ENCODE results near the gene UQCC5. TPM values are rescaled to one million over a fixed set of nuclear protein-coding genes. Genes with fewer than 3 reads are reported as not detected.

Gene UQCC5
- polyA plus RNA-seq, 1 of the 3 experiments (the other 2 are of a cell fraction), result 124 TPM

GRCh38 chr3:52563984-52564383, 27.6 kb downstream of the UQCC5 start (continued):
- TF ChIP-seq REST (IDR thresholded peaks at IDR 0.05; ENCODE audit: low read depth, low read length) (no peak), RFX5 (IDR thresholded peaks at IDR 0.05; ENCODE audit: low read length) (no peak), POLR2AphosphoS5 (IDR thresholded peaks at IDR 0.05; ENCODE audit: low read depth, low read length) (no peak), IRF3 (IDR thresholded peaks at IDR 0.05; ENCODE audit: low read depth, low read length) (no peak), MXI1 (IDR thresholded peaks at IDR 0.05; ENCODE audit: low read depth, low read length) (no peak)

GRCh38 chr3:52568069-52568468, 31.7 kb downstream of the UQCC5 start:
- TF ChIP-seq SIN3A (IDR thresholded peaks at IDR 0.05; ENCODE audit: borderline replicate concordance, low read depth, low read length), result no peak
- 0 out of 2 replicates have a peak, but pooled peaks have one; percentile 7 for TF ChIP-seq FOSL2 (IDR thresholded peaks at IDR 0.05; ENCODE audit: borderline replicate concordance, low read depth)
- ChIA-PET POLR2A (no interaction called here), CTCF (interaction anchor here (0.5 to 1.4 kb wide), 2 partner anchors 13 to 229 kb away, joined by 3 read pairs; no protein-coding TSS in a partner anchor)
- WGBS (ENCODE audit: low lambda C conversion rate), result 89% methylated on average over 2 of the region's 2 CpGs
- Histone ChIP-seq H3K36me3 (replicated peaks in 1 of 2; ENCODE audit: control insufficient read depth in 1 of 2, insufficient read depth in 2 of 2, low read length in 1 of 2) (peaks cover 10 to 60% of the 10 kb centered on the region in 2 experiments), H3F3A (replicated peaks; ENCODE audit: insufficient read depth) (peaks cover 4% of the 10 kb centered on the region), H3K9me3 (no peaks in the 10 kb centered on the region), H3K4me1 (ENCODE audit: control insufficient read depth in 1 of 2, insufficient read depth in 2 of 2, low read depth in 1 of 2, low read length in 1 of 2) (no peaks in the 10 kb centered on the region), H4K20me1 (ENCODE audit: insufficient read depth) (no peaks in the 10 kb centered on the region), H2AFZ (ENCODE audit: low read depth) (no peak overlapping the region), H3K79me2 (ENCODE audit: insufficient read depth) (peaks cover 10% of the 10 kb centered on the region; the same call in 1 of the 2 replicates), H3K27ac (ENCODE audit: low read depth in 2 of 2, low read length in 1 of 2) (no peak overlapping the region), H3K4me2 (no peak overlapping the region), H3K27me3 (ENCODE audit: insufficient read depth) (no peaks in the 10 kb centered on the region), H3K9ac (no peak overlapping the region), H3K9me2 (no peaks in the 10 kb centered on the region), H3K4me3 (ENCODE audit: low read depth in 2 of 2, low read length in 1 of 2) (no peak overlapping the region)
- no peak for DNase-seq

- Histone ChIP-seq H3K27me3 (ENCODE audit: insufficient read depth) (no peaks in the 10 kb centered on the region), H3K9me2 (no peaks in the 10 kb centered on the region), H3K9ac (no peak overlapping the region), H3K4me3 (ENCODE audit: low read depth in 2 of 2, low read length in 1 of 2) (no peak overlapping the region), H3K4me1 (ENCODE audit: control insufficient read depth in 1 of 2, insufficient read depth in 2 of 2, low read depth in 1 of 2, low read length in 1 of 2) (no peaks in the 10 kb centered on the region), H3K36me3 (replicated peaks in 1 of 2; ENCODE audit: control insufficient read depth in 1 of 2, insufficient read depth in 2 of 2, low read length in 1 of 2) (peaks cover 6 to 52% of the 10 kb centered on the region in 2 experiments), H3F3A (replicated peaks; ENCODE audit: insufficient read depth) (peaks cover 9% of the 10 kb centered on the region), H3K27ac (ENCODE audit: low read depth in 2 of 2, low read length in 1 of 2) (no peak overlapping the region), H3K4me2 (no peak overlapping the region), H4K20me1 (ENCODE audit: insufficient read depth) (no peaks in the 10 kb centered on the region), H3K9me3 (no peaks in the 10 kb centered on the region), H2AFZ (ENCODE audit: low read depth) (no peak overlapping the region), H3K79me2 (ENCODE audit: insufficient read depth) (peaks cover 10% of the 10 kb centered on the region; the same call in 1 of the 2 replicates)
- ChIA-PET POLR2A (no interaction called here), CTCF (interaction anchor here (1.0 kb wide), 1 partner anchor 25 kb away, joined by 3 read pairs; no protein-coding TSS in a partner anchor)
- no peak for DNase-seq
- 94% methylated on average over 4 of the region's 4 CpGs for WGBS (ENCODE audit: low lambda C conversion rate)
- TF ChIP-seq SMC3 (IDR thresholded peaks at IDR 0.05; ENCODE audit: low read depth, low read length) (no peak), NFIC (IDR thresholded peaks at IDR 0.05; ENCODE audit: borderline replicate concordance) (no peak), ZBTB33 (IDR thresholded peaks at IDR 0.05; ENCODE audit: borderline replicate concordance, low read depth) (no peak), JUND (IDR thresholded peaks at IDR 0.05) (no peak), RFX5 (IDR thresholded peaks at IDR 0.05; ENCODE audit: low read length) (no peak), RCOR1 (IDR thresholded peaks at IDR 0.05; ENCODE audit: low read length) (no peak), MAX (IDR thresholded peaks at IDR 0.05; ENCODE audit: low read depth) (no peak), NRF1 (IDR thresholded peaks at IDR 0.05; ENCODE audit: low read depth, low read length) (no peak), REST (IDR thresholded peaks at IDR 0.05; ENCODE audit: low read depth, low read length) (no peak)
Measured at GRCh38 chr3:52570076-52570475, 33.7 kb downstream of the UQCC5 start.

Measured in SK-N-SH (cell line).